ENCODE data around the gene PPP5C. TPM values are rescaled to one million over a fixed set of nuclear protein-coding genes. Genes with fewer than 3 reads are reported as not detected.
A peak's percentile ranks its signal among the peaks of the same experiment; 100 is the strongest.
"Not testable (repeated sequence)": the region's sequence is repeated elsewhere in the genome, so short reads cannot be mapped to it uniquely, and the experiment has no call there.

PPP5C gene
- total RNA-seq, 1 donor from 2014 or later: 82.8 TPM

GRCh38 chr19:46413262-46414031 lies 66.6 kb downstream of the PPP5C start, which contains the start of gene CCDC8:
TSS of gene CCDC8 (minus strand) at chr19:46413564. CDS start at chr19:46412810, 754 bp downstream.
- intact Hi-C loops (cut with DNase I): no loop called here
- peak; percentile 94 for DNase-seq (ENCODE audit: low spot score)

DNA sequence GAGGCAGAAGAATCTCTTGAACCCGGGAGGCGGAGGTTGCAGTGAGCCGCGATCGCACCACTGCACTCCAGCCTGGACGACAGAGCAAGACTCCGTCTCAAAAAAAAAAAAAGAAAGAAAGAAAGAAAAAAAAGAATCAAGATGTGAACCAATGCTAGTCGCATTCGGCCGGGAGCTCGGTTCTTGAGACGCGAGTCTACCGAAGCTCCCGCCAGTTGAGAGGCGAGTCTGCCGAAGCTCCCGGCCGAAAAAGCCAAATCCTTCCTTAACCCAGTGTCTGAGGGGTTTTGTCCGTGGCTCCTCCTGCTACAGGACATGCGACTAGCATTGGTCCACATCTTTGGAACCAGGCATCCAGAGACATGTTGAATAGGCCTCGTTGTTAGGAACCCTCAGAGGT lies 68.0 kb downstream of the PPP5C start:
- DNase-seq (ENCODE audit: low spot score); intact Hi-C loops (cut with DNase I): not testable (repeated sequence)

DNA sequence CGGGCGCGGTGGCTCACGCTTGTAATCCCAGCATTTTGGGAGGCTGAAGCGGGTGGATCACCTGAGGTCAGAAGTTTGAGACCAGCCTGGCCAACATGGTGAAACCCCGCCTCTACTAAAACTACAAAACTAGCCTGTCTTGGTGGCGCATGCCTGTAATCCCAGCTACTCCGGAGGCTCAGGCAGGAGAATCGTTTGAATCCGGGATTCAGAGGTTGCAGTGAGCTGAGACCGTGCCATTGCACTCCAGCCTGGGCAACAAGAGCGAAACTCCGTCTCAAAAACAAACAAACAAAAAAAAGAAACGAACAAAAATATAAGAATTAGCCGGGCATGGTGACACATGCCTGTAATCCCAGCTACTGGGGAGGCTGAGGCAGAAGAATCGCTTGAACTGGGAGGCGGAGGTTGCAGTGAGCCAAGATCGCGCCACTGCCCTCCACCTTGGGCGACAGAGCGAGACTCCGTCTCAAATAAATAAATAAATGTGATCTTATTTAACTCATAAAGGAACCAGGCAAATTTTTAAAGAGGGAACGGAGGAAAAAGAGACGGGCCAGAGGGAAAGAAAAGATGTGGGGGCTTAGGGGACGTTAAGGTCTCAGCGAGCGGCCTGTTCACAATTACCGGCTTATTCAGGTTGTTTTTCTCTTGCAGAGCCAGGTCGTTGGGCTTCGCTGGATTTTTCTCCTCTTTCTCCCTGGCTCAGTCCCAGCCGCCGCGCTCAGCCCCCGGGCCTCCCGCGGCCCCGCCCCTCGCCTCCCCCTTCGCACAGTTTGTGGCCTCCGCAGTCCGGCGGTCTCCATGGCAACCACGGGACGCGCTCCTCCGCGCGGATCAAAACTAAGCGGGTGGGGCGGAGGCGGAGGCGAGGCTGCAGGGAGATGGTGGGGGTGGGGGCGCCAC lies 69.2 kb downstream of the PPP5C start:
- DNase-seq (ENCODE audit: low spot score): peak; percentile 88

GRCh38 chr19:46420056-46420455 lies 73.2 kb downstream of the PPP5C start:
- no peak for DNase-seq (ENCODE audit: low spot score)
- intact Hi-C loops (cut with DNase I): no loop called here

More for the DNA sequence above, 69.2 kb downstream of the PPP5C start:
- intact Hi-C loops (cut with DNase I): loop anchor here (2.0 kb wide), 1 partner anchor 55 kb away; the partner anchor contains the start of gene PNMA8A

GRCh38 chr19:46422344-46422743 lies 75.5 kb downstream of the PPP5C start:
- intact Hi-C loops (cut with DNase I): no loop called here
- DNase-seq (ENCODE audit: low spot score): no peak

DNA sequence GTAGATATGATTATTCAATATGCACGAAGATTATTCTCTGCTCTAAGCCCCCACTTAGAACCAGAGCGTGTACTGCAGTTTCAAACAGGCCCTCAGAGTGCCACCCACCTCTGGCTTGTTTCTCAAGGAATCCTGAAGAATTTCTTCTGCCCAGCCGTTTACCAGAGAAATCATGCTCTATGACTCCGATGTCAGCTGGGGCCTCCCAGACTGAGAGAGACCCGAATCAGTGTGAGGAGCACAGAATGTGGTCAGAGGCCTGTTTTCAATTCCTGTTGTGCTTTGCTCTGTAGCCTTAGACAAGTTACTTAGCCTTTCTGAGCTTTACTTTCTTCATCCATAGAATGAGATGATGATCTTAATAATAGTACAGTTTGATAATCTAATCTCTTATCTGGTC lies 76.3 kb downstream of the PPP5C start:
- no peak for DNase-seq (ENCODE audit: low spot score)
- intact Hi-C loops (cut with DNase I): no loop called here

- intact Hi-C loops (cut with DNase I): no loop called here
Measured at GRCh38 chr19:46426035-46426505, 79.2 kb downstream of the PPP5C start.

GRCh38 chr19:46426506-46427162 lies 79.7 kb downstream of the PPP5C start:
- no peak for DNase-seq (ENCODE audit: low spot score)
- intact Hi-C loops (cut with DNase I): no loop called here

More at GRCh38 chr19:46426035-46426505, 79.2 kb downstream of the PPP5C start:
- DNase-seq (ENCODE audit: low spot score): no peak

GRCh38 chr19:46427518-46428045 lies 80.7 kb downstream of the PPP5C start:
- intact Hi-C loops (cut with DNase I): no loop called here

GRCh38 chr19:46428239-46429135 lies 81.6 kb downstream of the PPP5C start, which contains the start of gene PNMA8C:
TSS of gene PNMA8C (minus strand) at chr19:46428936. CDS start at chr19:46428359, 577 bp downstream.
- DNase-seq (ENCODE audit: low spot score): peak; percentile 88
- intact Hi-C loops (cut with DNase I): no loop called here

More at GRCh38 chr19:46427518-46428045, 80.7 kb downstream of the PPP5C start:
- DNase-seq (ENCODE audit: low spot score): no peak

DNA sequence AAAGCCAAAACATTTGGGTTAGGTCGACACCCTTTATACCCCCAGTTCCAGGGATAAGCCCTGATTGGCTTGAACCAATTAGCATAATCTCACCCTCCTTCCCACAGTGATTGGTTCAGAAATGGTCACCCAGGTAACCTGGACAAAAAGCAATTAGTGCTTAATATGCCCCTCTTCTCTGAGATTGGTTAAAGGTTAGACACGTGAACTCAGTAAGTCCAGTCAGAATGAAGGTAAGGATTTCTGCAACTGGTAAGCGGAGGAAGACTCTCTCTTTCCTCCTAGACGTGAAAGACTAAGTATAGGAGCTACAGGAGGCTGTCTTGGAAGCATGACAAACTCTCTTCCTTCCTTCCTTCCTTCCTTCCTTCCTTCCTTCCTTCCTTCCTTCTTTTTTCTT lies 83.1 kb downstream of the PPP5C start:
- no peak for DNase-seq (ENCODE audit: low spot score)
- intact Hi-C loops (cut with DNase I): no loop called here

DNA sequence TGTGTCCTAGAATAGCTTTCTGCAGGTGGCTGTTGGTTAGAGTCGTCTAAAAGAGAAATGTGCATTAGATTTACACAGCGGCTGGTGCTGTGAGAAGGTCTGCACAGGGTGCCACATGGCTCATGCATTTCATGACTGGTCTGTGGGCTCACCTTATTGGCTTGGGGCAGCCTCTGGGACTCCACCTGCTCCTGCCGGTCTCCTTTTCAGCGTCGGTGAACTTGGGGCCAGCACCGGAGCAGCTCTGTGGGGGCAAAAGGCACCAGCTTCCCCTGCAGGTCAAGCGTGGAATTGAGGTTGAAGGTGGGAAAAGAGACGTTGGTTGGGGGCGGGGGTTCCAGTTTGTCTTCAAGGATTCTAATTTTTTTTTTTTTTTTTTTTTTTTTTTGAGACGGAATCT lies 84.9 kb downstream of the PPP5C start:
- no peak for DNase-seq (ENCODE audit: low spot score)
- intact Hi-C loops (cut with DNase I): no loop called here

DNA sequence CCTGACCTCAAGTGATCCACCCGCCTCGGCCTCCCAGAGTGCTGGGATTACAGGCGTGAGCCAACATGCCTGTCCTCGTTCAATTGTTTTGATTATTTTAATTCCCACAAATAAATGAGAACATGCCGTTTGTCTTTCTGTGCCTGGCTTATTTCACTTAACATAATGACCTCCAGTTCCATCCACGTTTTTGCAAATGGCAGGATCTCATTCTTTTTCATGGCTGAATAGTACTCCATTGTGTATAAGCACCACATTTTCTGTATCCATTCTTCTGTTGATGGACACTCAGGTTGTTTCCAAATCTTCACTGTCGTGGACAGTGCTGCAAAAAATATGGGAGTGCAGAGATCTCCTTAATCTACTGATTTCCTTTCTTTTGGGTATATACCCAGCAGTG lies 86.6 kb downstream of the PPP5C start:
- DNase-seq (ENCODE audit: low spot score); intact Hi-C loops (cut with DNase I): not testable (repeated sequence)

DNA sequence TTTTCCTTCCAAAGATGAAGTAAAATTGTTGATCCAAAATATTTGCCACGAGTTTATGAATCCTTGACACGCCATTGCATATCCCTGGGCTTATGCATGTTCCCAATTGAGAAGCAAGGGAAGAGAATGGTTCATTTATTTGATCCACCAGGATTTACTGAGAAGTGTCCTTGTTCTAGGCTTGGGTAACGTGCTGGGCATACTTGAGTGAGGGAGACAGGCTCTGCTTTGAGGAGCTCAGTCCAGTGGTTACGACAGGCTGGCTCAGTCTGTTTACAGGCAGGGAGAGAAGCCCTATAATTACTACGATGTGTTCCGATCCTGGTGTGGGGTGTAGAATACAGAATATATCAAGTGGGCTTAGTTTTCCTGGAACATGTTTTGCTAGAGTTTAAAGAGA lies 88.1 kb downstream of the PPP5C start:
- intact Hi-C loops (cut with DNase I): no loop called here
- no peak for DNase-seq (ENCODE audit: low spot score)

DNA sequence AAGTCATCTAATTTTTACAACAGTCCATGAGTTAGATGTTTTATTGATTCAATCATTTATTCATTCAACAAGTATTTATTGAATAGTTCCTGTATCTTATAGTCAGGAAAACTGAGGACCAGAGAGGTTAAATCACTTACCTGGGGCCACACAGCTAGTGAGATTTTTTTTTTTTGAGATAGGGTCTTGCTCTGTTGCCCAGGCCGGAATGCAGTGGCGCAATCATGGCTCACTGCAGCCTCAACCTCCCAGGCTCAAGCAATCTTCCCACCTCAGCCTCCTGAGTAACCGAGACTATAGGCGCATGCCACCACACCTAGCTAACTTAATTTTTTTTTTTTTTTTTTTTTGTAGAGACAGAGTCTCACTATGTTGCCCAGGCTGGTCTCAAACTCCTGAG lies 88.8 kb downstream of the PPP5C start:
- intact Hi-C loops (cut with DNase I); DNase-seq (ENCODE audit: low spot score): not testable (repeated sequence)
